ENCODE data around the gene TCOF1.

Gene TCOF1

DNA sequence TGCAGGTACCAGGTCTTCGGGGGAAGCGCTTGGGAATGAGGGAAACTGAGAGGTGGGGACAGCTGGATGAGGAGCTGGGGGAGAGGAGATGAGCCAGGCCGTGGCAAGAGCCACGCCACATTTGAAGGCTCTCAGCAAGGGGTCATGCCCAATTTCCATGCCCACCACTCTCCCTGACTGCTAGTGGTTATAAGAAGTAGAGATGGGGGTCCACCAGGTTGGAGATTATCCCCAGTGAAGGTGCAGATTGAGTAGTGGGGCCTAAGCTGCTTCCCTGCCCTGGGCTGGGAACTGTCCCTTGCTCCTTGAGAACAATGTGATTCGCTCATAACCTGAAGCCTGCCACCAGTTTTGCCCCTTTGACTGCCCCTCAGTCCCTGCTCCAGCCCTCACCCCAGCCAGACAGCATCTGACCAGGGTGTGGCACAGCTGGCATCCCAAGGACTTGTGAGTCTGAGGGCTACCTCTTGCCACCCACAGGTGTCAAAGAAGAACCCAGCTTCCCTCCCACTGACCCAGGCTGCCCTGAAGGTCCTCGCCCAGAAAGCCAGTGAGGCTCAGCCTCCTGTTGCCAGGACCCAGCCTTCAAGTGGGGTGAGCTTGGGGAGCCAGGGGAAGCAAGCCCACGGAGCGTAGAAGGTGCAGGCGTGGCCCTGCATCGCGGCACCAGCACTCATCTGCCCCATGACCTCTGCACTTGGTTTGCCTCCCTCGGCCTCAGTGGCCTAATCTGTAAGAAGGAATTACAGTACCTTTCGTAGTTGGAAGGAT lies 33.8 kb downstream of the TCOF1 start:
- no peak for DNase-seq (ENCODE audit: low read depth, low spot score)

GRCh38 chr5:150391986-150392385 lies 34.5 kb downstream of the TCOF1 start:
- no peak for DNase-seq (ENCODE audit: low read depth, low spot score)

- no peak for DNase-seq (ENCODE audit: low read depth, low spot score)
These were observed 35.2 kb downstream of the TCOF1 start for GRCh38 chr5:150392680-150393079.

GRCh38 chr5:150393096-150393645 lies 35.7 kb downstream of the TCOF1 start:
- DNase-seq (ENCODE audit: low read depth, low spot score), result no peak

- DNase-seq (ENCODE audit: low read depth, low spot score), result no peak
These were observed 36.6 kb downstream of the TCOF1 start for GRCh38 chr5:150394131-150394530.

GRCh38 chr5:150394912-150395687 lies 37.6 kb downstream of the TCOF1 start:
- DNase-seq (ENCODE audit: low read depth, low spot score), result no peak

GRCh38 chr5:150395688-150395975 lies 38.1 kb downstream of the TCOF1 start:
- no peak for DNase-seq (ENCODE audit: low read depth, low spot score)

DNA sequence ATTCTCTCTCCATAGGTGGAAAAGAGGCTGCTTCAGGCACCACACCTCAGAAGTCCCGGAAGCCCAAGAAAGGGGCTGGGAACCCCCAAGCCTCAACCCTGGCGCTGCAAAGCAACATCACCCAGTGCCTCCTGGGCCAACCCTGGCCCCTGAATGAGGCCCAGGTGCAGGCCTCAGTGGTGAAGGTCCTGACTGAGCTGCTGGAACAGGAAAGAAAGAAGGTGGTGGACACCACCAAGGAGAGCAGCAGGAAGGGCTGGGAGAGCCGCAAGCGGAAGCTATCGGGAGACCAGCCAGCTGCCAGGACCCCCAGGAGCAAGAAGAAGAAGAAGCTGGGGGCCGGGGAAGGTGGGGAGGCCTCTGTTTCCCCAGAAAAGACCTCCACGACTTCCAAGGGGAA lies 38.8 kb downstream of the TCOF1 start:
- DNase-seq (ENCODE audit: low read depth, low spot score), result no peak

GRCh38 chr5:150397146-150397781 lies 39.8 kb downstream of the TCOF1 start:
- no peak for DNase-seq (ENCODE audit: low read depth, low spot score)

- DNase-seq (ENCODE audit: low read depth, low spot score), result no peak
These were observed 40.6 kb downstream of the TCOF1 start for GRCh38 chr5:150397782-150398721.

DNA sequence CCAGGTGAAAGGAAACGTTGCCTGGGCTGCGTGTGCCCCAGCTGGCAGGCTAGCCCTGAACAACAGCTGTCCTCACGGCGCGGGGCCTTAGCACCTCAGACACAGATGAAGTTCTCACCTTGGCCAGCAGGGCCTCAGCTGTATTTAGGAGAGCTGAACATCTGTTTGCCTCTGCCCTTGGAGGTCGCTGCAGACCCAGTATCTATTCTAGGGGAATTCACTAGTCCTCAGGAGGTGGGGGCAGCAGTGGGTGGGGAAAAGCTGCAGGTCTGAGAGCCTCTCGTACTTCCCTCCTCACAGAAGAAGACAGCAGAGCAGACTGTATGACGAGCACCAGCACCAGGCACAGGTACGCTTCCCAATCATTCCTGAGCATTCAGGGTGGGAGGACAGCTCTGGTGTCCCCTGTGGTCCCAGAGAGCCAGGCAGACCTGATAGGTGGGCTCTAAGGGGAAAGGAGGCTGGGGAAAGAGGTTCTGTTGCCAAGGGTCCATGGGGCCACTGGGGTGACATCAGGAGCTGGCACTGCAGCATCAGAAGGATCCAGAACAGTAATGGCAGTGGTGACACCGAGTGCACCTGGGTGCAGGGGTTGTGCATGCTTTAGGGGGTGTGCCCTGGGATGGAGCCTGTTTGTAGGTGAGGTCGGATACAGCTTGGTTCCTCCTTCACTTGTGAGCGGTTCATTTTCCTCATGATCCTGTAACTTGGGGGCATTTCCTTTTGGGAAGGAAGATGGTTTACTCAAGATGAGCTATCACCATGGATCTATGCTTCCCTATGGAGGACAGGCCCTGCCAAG lies 41.4 kb downstream of the TCOF1 start:
- DNase-seq (ENCODE audit: low read depth, low spot score), result no peak

GRCh38 chr5:150399524-150400211 lies 42.2 kb downstream of the TCOF1 start:
- DNase-seq (ENCODE audit: low read depth, low spot score), result no peak

DNA sequence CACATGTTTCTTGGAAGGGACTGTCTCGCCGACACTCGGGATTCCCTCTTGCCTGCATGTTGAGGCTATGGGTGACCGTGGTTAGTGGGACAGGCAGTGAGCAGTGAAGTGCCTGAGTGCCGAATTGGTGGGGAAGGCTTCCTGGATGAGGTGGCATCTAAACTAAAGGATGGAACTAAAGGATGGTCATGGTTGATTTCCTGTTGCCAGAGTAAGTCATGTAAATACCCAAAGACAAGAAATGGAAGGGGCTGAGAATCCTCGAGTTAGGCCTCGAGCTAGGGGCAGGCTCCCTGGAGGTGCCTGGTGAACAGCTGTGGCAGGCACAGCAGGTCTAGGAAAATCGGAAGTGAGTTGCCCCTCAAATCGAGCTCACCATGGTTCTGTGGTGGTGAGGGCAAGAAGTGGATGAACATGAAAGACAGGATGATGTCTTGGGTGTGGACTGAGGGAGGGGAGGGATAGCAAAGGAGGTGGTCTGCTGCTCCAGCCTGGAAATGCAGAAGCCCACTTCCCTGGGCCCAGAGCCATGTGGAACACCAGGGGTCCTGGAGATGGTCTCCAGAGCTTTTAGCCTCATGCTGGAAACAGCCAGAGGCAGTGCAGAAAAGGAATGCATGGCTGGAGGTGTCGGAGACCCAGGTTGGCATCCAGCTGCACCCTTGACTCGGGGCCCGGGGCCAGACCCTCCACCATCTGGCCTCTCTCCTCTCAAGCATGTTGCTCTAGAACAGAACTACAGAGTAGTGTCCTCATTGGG lies 43.0 kb downstream of the TCOF1 start:
- DNase-seq (ENCODE audit: low read depth, low spot score), result no peak

DNA sequence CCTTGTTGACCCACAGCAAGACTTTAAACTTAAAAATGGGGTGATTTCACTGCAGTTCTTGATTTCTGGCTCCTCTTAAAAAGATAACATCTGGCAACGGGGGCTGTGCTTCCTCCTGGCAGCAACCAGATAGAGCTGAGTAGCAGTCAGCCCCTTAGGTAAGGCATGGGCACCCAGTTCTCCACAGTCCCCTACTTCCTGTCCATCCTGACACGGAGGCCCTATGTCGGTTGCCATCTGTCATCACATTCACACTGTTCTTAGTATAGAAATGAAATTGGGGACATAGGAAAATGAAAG lies 43.5 kb downstream of the TCOF1 start:
- no peak for DNase-seq (ENCODE audit: low read depth, low spot score)

GRCh38 chr5:150401376-150402228 lies 44.1 kb downstream of the TCOF1 start:
- no peak for DNase-seq (ENCODE audit: low read depth, low spot score)

DNA sequence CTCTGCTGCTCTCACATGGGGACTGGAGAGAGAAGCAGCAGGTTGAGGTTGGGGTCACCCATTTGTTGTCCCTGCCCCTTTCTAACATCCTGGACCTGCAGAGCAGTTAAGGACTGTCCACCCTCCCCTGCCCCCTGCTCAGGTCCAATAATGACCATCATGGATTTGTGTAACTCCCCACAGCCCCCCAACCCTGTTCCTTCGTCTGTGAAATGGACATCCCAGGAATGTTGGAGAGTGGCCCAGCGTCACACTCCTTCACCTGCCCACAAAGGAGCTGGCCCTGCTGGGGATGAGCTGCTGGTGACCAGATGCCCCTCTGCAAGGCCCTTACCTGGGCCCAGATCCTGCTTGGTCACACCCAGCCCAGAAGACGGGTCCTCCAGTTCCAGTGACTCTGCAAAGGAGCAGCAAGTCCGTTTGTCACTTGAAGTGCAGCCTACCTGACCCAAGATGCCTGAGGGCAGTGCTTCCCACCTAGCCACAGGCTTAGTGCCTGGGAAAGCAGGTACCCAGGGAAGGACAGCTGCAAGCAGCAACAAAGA lies 44.8 kb downstream of the TCOF1 start:
- no peak for DNase-seq (ENCODE audit: low read depth, low spot score)

GRCh38 chr5:150402901-150403342 lies 45.4 kb downstream of the TCOF1 start:
- DNase-seq (ENCODE audit: low read depth, low spot score), result no peak

DNA sequence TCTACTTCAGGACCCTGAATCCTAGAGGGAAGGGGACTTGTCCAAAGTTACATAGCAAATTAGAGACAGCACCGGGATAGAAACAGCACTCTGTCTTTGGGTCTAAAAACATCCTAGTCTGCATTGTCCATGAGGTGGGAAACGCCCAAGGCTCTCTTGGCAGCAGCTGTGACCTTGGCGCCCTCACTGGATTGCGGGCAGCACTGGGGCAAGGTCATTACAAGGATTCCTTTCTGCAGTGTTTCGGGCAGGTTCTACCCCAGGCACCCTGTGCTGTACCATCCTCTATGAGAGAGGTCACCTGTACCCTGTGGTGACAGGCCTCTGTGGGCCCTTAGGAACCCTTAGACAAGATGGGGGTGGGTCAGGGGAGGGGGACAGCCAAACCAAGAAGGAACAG lies 46.6 kb downstream of the TCOF1 start:
- DNase-seq (ENCODE audit: low read depth, low spot score), result no peak
